ENCODE results near the gene COL24A1.

DNA sequence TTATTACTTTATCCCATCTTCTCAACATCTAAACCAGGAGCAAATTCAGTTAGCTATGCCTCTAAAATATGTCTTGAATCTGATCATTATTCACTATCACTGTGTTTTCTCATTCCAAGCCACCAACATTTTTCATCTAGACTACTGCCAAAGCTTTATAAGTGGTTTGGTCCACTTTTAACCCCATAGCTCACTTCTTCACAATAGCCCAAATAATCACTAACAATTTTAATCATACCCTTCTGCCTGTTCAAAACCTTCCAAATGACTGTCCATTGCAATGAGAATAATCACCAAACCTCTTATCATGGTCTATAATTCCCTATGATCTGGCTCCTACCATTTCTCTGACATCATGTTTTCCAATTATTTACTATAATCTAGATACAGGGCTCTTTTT, 298.6 kb downstream of the COL24A1 start:
- TF ChIP-seq CTCF (IDR thresholded peaks at IDR 0.05), result no peak
- no peak for TF ChIP-seq POLR2AphosphoS5 (IDR thresholded peaks at IDR 0.05; ENCODE audit: low read depth, low read length)

All from Panc1 (cell line).